ENCODE measurements around the gene HOXD4.

- no peak for TF ChIP-seq CTCF (IDR thresholded peaks at IDR 0.05 in 4 of 5, conservative IDR thresholded peaks at IDR 0.05 in 1 of 5)
- TF ChIP-seq POLR2A (IDR thresholded peaks at IDR 0.05): no peak
Observed at GRCh38 chr2:176173567-176174381, 22.4 kb downstream of the HOXD4 start.
